GM19467 (cell line): Measurements from ENCODE around the gene PSMF1.

ENCODE experiments used
- ATAC-seq: cut with Tn5 transposase; IDR thresholded peaks from one replicate; pipeline ENCODE4 v1.9.1; 2021; ENCODE audit warnings: mild to moderate bottlenecking, moderate library complexity; ENCODE audit not compliant: unreplicated experiment

Gene PSMF1

GRCh38 chr20:1187605-1188171 lies 69.3 kb downstream of the PSMF1 start:
- ATAC-seq = no peak

GRCh38 chr20:1188347-1188746 lies 69.9 kb downstream of the PSMF1 start:
- no peak for ATAC-seq

- ATAC-seq = no peak
These were observed 71.4 kb downstream of the PSMF1 start for GRCh38 chr20:1189827-1190226.

GRCh38 chr20:1190847-1191246 lies 72.4 kb downstream of the PSMF1 start:
- no peak for ATAC-seq

GRCh38 chr20:1191299-1191698 lies 72.9 kb downstream of the PSMF1 start:
- no peak for ATAC-seq

- ATAC-seq = no peak
These were observed 76.8 kb downstream of the PSMF1 start for GRCh38 chr20:1195226-1195625.

GRCh38 chr20:1196634-1197033 lies 78.2 kb downstream of the PSMF1 start:
- no peak for ATAC-seq

GRCh38 chr20:1197801-1198200 lies 79.4 kb downstream of the PSMF1 start:
- ATAC-seq = no peak

GRCh38 chr20:1198751-1199150 lies 80.3 kb downstream of the PSMF1 start:
- ATAC-seq = no peak

- no peak for ATAC-seq
These were observed 80.9 kb downstream of the PSMF1 start for GRCh38 chr20:1199212-1199873.

GRCh38 chr20:1199964-1200363 lies 81.6 kb downstream of the PSMF1 start:
- ATAC-seq = no peak

GRCh38 chr20:1202762-1203504 lies 84.5 kb downstream of the PSMF1 start, which contains the start of gene C20orf202:
Gene C20orf202 (plus strand): TSS chr20:1203454. CDS start chr20:1203586, 132 bp downstream.
- no peak for ATAC-seq

- ATAC-seq = no peak
These were observed 85.2 kb downstream of the PSMF1 start for GRCh38 chr20:1203630-1204029.

GRCh38 chr20:1204113-1204512 lies 85.7 kb downstream of the PSMF1 start:
- no peak for ATAC-seq

- no peak for ATAC-seq
These were observed 86.2 kb downstream of the PSMF1 start for GRCh38 chr20:1204576-1204975.

- ATAC-seq = no peak
These were observed 87.4 kb downstream of the PSMF1 start for GRCh38 chr20:1205802-1206201.

- ATAC-seq = no peak
These were observed 88.2 kb downstream of the PSMF1 start for GRCh38 chr20:1206366-1207148.

GRCh38 chr20:1207293-1207878 lies 89.0 kb downstream of the PSMF1 start:
- ATAC-seq = no peak

GRCh38 chr20:1209447-1210387 lies 91.3 kb downstream of the PSMF1 start:
- no peak for ATAC-seq

- ATAC-seq = no peak
These were observed 92.1 kb downstream of the PSMF1 start for GRCh38 chr20:1210501-1210900.
